ENCODE data around the gene IGFBPL1.

IGFBPL1 gene

GRCh38 chr9:38422555-38423260 is 1.5 kb downstream of the IGFBPL1 start:
- H3K27me3 Mint-ChIP-seq, result peaks cover 88% of the 10 kb centered on the region
- DNase-seq (ENCODE audit: low spot score in 2 of 2), result no peak
- H3K9me3 Mint-ChIP-seq, result no peaks in the 10 kb centered on the region
- no peaks in the 10 kb centered on the region for H3K36me3 Mint-ChIP-seq (ENCODE audit: insufficient read depth)
- H3K4me1 Mint-ChIP-seq, result no peaks in the 10 kb centered on the region
- peak overlapping the region; percentile 60 for H3K4me3 Mint-ChIP-seq
- no peak for ATAC-seq (replicated peaks; ENCODE audit: extremely low read depth, poor library complexity, severe bottlenecking)
- H3K27ac Mint-ChIP-seq (ENCODE audit: low read depth), result no peak overlapping the region

DNA sequence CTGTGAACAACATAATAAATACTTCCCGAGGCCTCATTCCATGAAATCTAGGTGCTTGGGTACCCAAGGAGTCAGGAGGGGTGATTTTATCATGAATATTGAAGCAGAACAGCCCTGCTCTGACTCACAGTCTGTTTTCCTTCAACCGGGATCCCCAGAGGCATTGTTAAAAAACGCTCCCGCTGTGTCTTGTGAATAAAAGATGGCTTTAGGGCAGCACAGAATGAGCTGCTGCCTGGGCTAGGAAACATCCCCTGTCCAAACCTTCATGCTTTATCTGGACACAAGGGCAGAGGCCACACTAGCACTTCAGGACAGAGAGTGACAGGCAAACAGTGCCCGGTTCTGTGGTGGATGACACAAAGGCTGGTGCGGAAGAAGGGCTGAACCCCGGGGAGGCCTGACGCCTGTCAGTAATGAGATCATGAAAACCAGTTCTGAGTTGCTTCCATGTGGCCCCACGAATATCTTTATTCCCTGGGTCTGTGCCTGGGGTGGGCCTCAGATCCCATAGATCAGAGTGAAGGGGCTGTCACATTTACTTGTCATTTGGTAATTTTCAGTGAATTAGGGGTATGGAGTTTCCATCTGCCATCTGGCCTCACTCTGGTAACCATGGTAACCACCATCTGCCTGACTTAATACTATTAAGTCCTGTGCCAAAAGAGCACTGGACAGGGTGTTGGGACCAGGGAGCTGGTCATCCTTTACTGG is 2.6 kb downstream of the IGFBPL1 start:
- H3K4me1 Mint-ChIP-seq, result no peaks in the 10 kb centered on the region
- peaks cover 77% of the 10 kb centered on the region for H3K27me3 Mint-ChIP-seq
- no peaks in the 10 kb centered on the region for H3K36me3 Mint-ChIP-seq (ENCODE audit: insufficient read depth)
- no peak overlapping the region for H3K27ac Mint-ChIP-seq (ENCODE audit: low read depth)
- H3K9me3 Mint-ChIP-seq, result no peaks in the 10 kb centered on the region
- ATAC-seq (replicated peaks; ENCODE audit: extremely low read depth, poor library complexity, severe bottlenecking) (no peak), DNase-seq (ENCODE audit: low spot score in 2 of 2) (no peak)
- H3K4me3 Mint-ChIP-seq, result no peak overlapping the region

DNA sequence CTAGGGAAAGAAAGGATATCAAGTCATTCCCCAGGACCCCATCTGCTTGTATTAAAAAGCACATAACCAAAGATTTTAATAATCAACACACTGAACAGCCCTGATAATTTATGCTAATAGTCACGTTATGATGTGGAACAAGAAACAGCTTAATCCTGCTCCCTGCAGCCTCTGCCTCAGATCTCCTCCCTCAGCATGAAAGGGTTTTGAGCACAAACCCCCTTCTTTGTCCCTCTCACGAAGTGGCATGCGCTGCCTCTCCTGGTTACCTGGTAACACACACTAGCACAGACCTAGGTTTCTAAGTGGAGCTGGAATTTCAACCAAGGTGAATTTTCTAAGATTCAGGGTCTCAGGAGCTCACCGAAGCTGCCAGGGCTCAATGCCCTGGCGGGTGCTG is 5.1 kb downstream of the IGFBPL1 start:
- DNase-seq (ENCODE audit: low spot score in 2 of 2) (no peak), ATAC-seq (replicated peaks; ENCODE audit: extremely low read depth, poor library complexity, severe bottlenecking) (no peak)
- no peak overlapping the region for H3K4me3 Mint-ChIP-seq
- H3K4me1 Mint-ChIP-seq, result no peaks in the 10 kb centered on the region
- H3K27ac Mint-ChIP-seq (ENCODE audit: low read depth), result no peak overlapping the region
- peaks cover 2% of the 10 kb centered on the region for H3K36me3 Mint-ChIP-seq (ENCODE audit: insufficient read depth)
- no peaks in the 10 kb centered on the region for H3K9me3 Mint-ChIP-seq
- peaks cover 56% of the 10 kb centered on the region for H3K27me3 Mint-ChIP-seq

DNA sequence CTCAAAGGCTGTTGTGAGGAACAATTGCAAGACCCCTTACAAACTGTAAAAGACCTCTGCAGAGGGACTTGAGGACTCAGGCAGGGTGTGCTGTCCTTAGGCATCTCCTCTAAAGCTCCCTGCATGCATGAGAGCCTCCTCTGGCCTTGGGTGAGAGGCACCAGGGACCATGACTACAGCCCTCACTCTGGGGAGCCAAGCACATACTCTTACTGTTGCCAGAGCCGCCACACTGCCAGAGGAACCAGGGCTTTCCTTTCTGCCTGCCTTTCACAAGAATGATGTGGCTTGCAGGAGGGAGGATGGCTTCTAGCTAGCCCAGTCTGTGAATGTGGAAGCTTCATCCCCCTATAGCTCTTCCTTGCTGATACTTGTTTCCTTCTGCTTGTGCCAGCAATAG is 5.9 kb downstream of the IGFBPL1 start:
- H3K4me1 Mint-ChIP-seq, result no peaks in the 10 kb centered on the region
- H3K9me3 Mint-ChIP-seq, result no peaks in the 10 kb centered on the region
- ATAC-seq (replicated peaks; ENCODE audit: extremely low read depth, poor library complexity, severe bottlenecking) (no peak), DNase-seq (ENCODE audit: low spot score in 2 of 2) (no peak)
- no peak overlapping the region for H3K4me3 Mint-ChIP-seq
- no peak overlapping the region for H3K27ac Mint-ChIP-seq (ENCODE audit: low read depth)
- H3K36me3 Mint-ChIP-seq (ENCODE audit: insufficient read depth), result peaks cover 2% of the 10 kb centered on the region
- H3K27me3 Mint-ChIP-seq, result peaks cover 58% of the 10 kb centered on the region

DNA sequence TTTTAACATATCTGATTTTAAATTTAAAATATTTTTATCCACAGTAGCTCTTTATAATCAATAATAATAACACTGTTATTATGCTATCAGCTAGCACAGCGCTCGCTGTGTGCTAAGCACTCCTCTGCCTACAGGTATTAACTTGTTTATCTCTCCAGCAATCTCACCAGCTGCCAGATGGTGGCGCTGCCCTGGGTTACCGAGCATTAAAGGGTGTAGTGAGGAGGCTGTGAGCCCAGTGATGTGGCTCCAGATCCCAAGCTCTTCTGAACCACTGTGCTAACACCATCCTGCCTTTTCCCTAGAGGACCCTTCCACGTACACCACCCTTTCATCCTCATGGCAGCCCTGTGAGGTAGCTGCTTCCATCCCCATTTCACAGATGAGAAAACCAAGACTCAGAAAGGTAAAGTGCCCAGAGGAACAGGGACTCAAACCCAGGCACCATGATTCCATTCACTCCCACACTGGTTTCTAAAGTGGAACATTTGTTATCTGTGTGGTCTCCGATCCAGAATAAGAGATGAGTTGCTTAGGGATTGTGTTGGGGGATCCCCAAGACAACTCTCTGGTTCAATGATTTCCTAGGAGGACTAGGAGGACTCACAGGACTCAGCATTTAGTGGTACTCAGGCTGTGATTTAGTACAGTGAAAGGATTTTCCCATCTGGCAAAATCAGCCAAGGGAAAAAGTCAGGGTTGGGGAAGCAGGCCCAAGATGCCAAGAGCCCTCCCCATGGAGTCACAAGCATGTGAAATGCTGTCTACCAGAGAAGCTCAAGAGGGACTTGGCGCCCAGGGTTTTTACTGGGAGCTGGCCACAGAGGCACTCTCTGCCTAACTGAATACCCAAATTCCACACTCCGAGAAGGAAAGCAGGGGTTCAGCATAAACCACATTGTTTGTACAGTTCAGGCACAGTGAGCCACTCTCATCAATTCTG is 7.0 kb downstream of the IGFBPL1 start:
- Mint-ChIP-seq H3K4me3 (no peak overlapping the region), H3K27ac (ENCODE audit: low read depth) (no peak overlapping the region), H3K27me3 (peaks cover 58% of the 10 kb centered on the region), H3K36me3 (ENCODE audit: insufficient read depth) (peaks cover 2% of the 10 kb centered on the region), H3K9me3 (no peaks in the 10 kb centered on the region), H3K4me1 (no peaks in the 10 kb centered on the region)
- DNase-seq (ENCODE audit: low spot score in 2 of 2) (no peak), ATAC-seq (replicated peaks; ENCODE audit: extremely low read depth, poor library complexity, severe bottlenecking) (no peak)

DNA sequence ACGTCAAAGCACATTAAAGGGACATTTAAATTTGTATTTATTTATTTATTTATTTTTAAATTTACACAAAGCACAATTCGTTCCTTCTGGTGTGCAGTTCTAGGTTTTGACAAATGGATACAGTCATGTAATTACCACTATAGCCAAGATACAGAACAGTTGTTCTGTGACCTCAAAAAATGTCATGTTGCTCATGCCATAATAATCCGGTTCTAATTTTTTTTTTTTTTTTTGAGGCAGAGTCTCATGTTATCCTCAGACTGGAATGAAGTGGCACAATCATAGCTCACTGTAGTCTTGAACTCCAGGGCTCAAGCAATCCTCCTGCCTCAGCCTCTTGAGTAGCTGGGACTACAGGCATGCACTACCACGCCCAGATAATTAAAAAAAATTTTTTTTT is 7.8 kb downstream of the IGFBPL1 start:
- Mint-ChIP-seq H3K27me3 (peaks cover 58% of the 10 kb centered on the region), H3K4me3 (no peak overlapping the region), H3K36me3 (ENCODE audit: insufficient read depth) (peaks cover 2% of the 10 kb centered on the region), H3K4me1 (no peaks in the 10 kb centered on the region), H3K27ac (ENCODE audit: low read depth) (no peak overlapping the region), H3K9me3 (no peaks in the 10 kb centered on the region)
- ATAC-seq (replicated peaks; ENCODE audit: extremely low read depth, poor library complexity, severe bottlenecking) (no peak), DNase-seq (ENCODE audit: low spot score in 2 of 2) (no peak)

- Mint-ChIP-seq H3K4me1 (no peaks in the 10 kb centered on the region), H3K27ac (ENCODE audit: low read depth) (no peak overlapping the region), H3K36me3 (ENCODE audit: insufficient read depth) (peaks cover 2% of the 10 kb centered on the region), H3K9me3 (no peaks in the 10 kb centered on the region), H3K27me3 (peaks cover 58% of the 10 kb centered on the region), H3K4me3 (no peak overlapping the region)
- no peak for ATAC-seq (replicated peaks; ENCODE audit: extremely low read depth, poor library complexity, severe bottlenecking)
- no peak for DNase-seq (ENCODE audit: low spot score in 2 of 2)
Observed at GRCh38 chr9:38415856-38416255, 8.4 kb downstream of the IGFBPL1 start.

- H3K27ac Mint-ChIP-seq (ENCODE audit: low read depth), result no peak overlapping the region
- H3K27me3 Mint-ChIP-seq, result peaks cover 41% of the 10 kb centered on the region
- H3K36me3 Mint-ChIP-seq (ENCODE audit: insufficient read depth), result peaks cover 2% of the 10 kb centered on the region
- H3K9me3 Mint-ChIP-seq, result no peaks in the 10 kb centered on the region
- H3K4me1 Mint-ChIP-seq, result no peaks in the 10 kb centered on the region
- DNase-seq (ENCODE audit: low spot score in 2 of 2) (no peak), ATAC-seq (replicated peaks; ENCODE audit: extremely low read depth, poor library complexity, severe bottlenecking) (no peak)
- no peak overlapping the region for H3K4me3 Mint-ChIP-seq
Observed at GRCh38 chr9:38414040-38414723, 10.1 kb downstream of the IGFBPL1 start.

GRCh38 chr9:38413283-38413682 is 11.0 kb downstream of the IGFBPL1 start:
- peaks cover 32% of the 10 kb centered on the region for H3K27me3 Mint-ChIP-seq
- no peaks in the 10 kb centered on the region for H3K9me3 Mint-ChIP-seq
- no peaks in the 10 kb centered on the region for H3K4me1 Mint-ChIP-seq
- DNase-seq (ENCODE audit: low spot score in 2 of 2), result no peak
- H3K27ac Mint-ChIP-seq (ENCODE audit: low read depth), result no peak overlapping the region
- no peak for ATAC-seq (replicated peaks; ENCODE audit: extremely low read depth, poor library complexity, severe bottlenecking)
- no peak overlapping the region for H3K4me3 Mint-ChIP-seq
- H3K36me3 Mint-ChIP-seq (ENCODE audit: insufficient read depth), result peaks cover 2% of the 10 kb centered on the region

- Mint-ChIP-seq H3K4me1 (no peaks in the 10 kb centered on the region), H3K4me3 (no peak overlapping the region), H3K27me3 (peaks cover 32% of the 10 kb centered on the region), H3K36me3 (ENCODE audit: insufficient read depth) (peaks cover 2% of the 10 kb centered on the region), H3K27ac (ENCODE audit: low read depth) (no peak overlapping the region), H3K9me3 (no peaks in the 10 kb centered on the region)
- no peak for ATAC-seq (replicated peaks; ENCODE audit: extremely low read depth, poor library complexity, severe bottlenecking)
- no peak for DNase-seq (ENCODE audit: low spot score in 2 of 2)
Observed at GRCh38 chr9:38412751-38413150, 11.5 kb downstream of the IGFBPL1 start.

DNA sequence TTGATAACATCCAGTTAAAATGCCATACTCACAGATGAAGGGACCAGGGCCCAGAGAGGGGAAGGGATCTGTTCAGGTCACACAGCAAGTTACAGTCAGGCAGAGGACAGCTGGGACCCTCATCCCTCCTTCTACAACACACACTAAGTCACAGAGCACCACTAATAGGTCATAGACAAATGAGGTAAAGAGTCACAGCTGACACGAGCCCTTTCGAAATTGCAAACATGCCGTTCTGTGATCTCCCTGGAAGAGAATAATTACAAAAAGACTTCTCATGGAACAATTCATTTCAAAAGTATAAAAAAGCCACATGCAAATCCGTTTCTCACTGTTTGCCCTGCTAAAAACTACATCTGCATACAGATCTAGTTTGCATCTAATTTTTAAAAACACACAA is 15.5 kb downstream of the IGFBPL1 start:
- DNase-seq (ENCODE audit: low spot score in 2 of 2) (no peak), ATAC-seq (replicated peaks; ENCODE audit: extremely low read depth, poor library complexity, severe bottlenecking) (no peak)
- H3K27ac Mint-ChIP-seq (ENCODE audit: low read depth), result no peak overlapping the region
- no peaks in the 10 kb centered on the region for H3K36me3 Mint-ChIP-seq (ENCODE audit: insufficient read depth)
- H3K9me3 Mint-ChIP-seq, result no peaks in the 10 kb centered on the region
- H3K27me3 Mint-ChIP-seq, result peaks cover 56% of the 10 kb centered on the region
- H3K4me3 Mint-ChIP-seq, result no peak overlapping the region
- no peaks in the 10 kb centered on the region for H3K4me1 Mint-ChIP-seq

DNA sequence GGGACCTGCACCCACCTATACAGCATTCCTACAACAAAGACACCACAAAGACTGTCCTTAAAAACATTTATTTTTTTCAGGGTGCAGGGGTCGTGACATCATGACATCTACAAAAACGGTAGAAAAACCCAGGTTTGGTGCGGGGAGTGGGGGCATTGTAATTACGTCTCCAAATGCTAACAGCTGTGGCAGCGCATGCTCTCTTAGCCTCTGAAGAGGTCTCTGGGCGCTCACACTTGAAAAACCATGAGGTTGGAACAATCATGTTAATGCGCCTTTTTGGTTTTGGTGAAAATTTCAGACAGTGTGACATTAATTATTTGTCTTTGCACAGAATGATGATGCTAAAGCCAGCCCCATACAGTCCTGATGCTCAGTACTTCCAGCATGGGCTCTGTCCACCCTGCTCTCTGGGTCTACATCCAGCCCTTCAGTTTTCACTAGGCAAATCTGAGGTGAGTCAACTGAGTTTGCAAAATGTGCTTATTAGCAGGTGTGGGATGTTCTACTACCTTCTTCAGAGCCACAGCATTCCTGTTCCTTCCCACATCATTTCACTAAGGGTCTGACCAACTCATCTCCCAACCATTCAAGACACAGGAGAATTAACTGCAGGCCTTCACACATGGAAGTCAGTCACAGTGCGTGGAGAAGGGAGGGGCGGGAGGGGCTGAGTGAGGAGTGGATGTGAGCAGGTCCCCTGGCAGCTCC is 17.6 kb downstream of the IGFBPL1 start:
- Mint-ChIP-seq H3K4me1 (no peaks in the 10 kb centered on the region), H3K36me3 (ENCODE audit: insufficient read depth) (no peaks in the 10 kb centered on the region), H3K9me3 (no peaks in the 10 kb centered on the region), H3K27me3 (peaks cover 51% of the 10 kb centered on the region), H3K4me3 (no peak overlapping the region), H3K27ac (ENCODE audit: low read depth) (no peak overlapping the region)
- DNase-seq (ENCODE audit: low spot score in 2 of 2) (no peak), ATAC-seq (replicated peaks; ENCODE audit: extremely low read depth, poor library complexity, severe bottlenecking) (no peak)

Data from central memory CD8-positive, alpha-beta T cell (primary cell).